K562 (cell line): ENCODE measurements around the gene UNC5C. TPM values are rescaled to one million over a fixed set of nuclear protein-coding genes. Genes with fewer than 3 reads are reported as not detected.

Experiments used
- ATAC-seq: fragments of 200-7000 bp; cut with Tn5 transposase; 3 replicates; pipeline ENCODE4 v1.9.1; 2020; ENCODE audit warnings: moderate library complexity
- BruUV-seq: library from RNA; stranded (reverse); fragments of 400-500 nt; replicated peaks from 2 replicates; lab custom pipeline; 2021; lab: Mats Ljungman, UMichigan
- CTCF ChIA-PET: fragments of 300-600 bp; formaldehyde crosslinking; extraction: SDS; loops from one replicate; lab custom pipeline; 2021; ENCODE audit warnings: low intra/inter-chr PET ratio; lab: Yijun Ruan, JAX
- POLR2A ChIA-PET: fragments of 300-600, 350-650 bp; sonication (Branson Sonifier 250); formaldehyde crosslinking; extraction: SDS; loops from one replicate; lab custom pipeline; 2021; ENCODE audit warnings: antibody characterized with exemption, inconsistent platforms; lab: Yijun Ruan, JAX
- DNase-seq, 4 experiments: peaks; one replicate each; pipeline versions ENCODE4 v3.0.0 to v3.0.0-alpha.2; 2011 to 2018; ENCODE audit warnings: low spot score in 3 of 4, mixed read lengths in 3 of 4; ENCODE audit errors: extremely low read depth in 1 of 4
- FAIRE-seq: peaks from 2 replicates; lab custom pipeline; 2011; peaks lifted over from hg19 to GRCh38; lab: Jason Lieb, UNC
- H2AFZ ChIP-seq: 2 replicates; pipeline ENCODE4 v1.6.0; 2011; ENCODE audit warnings: low read depth, low read length, control low read depth, inconsistent platforms
- H3K27ac ChIP-seq: fragments of 200-600 bp; 3 replicates; pipeline ENCODE4 v1.8.0; 2011; ENCODE audit warnings: low read depth, mild to moderate bottlenecking, control low read depth, inconsistent platforms, low read length, moderate library complexity, mixed read lengths; ENCODE audit errors: extremely low read depth
- H3K27me3 ChIP-seq, 2 experiments: fragments of 300-600 bp in 1 of 2; 2 replicates in 1 of 2; 3 replicates in 1 of 2; pipeline versions ENCODE4 v1.6.0 to v1.8.0; 2011; ENCODE audit warnings: inconsistent platforms in 2 of 2, low read length in 2 of 2, mild to moderate bottlenecking in 1 of 2, mixed read lengths in 1 of 2, moderate library complexity in 1 of 2; ENCODE audit not compliant: control insufficient read depth in 2 of 2, insufficient read depth in 2 of 2
- H3K36me3 ChIP-seq: fragments of 300-600 bp; 3 replicates; pipeline ENCODE4 v1.8.0; 2011; ENCODE audit warnings: mild to moderate bottlenecking, low read length, inconsistent platforms; ENCODE audit not compliant: control insufficient read depth, insufficient read depth
- H3K4me1 ChIP-seq, 2 experiments: fragments of 200-600 bp in 1 of 2; replicated peaks in 1 of 2; 2 replicates in 1 of 2; 3 replicates in 1 of 2; pipeline versions ENCODE4 v1.5.1 to v1.8.0; 2011; ENCODE audit warnings: inconsistent platforms in 2 of 2, low read length in 2 of 2, mild to moderate bottlenecking in 1 of 2, mixed read lengths in 1 of 2, moderate library complexity in 1 of 2; ENCODE audit not compliant: control insufficient read depth in 2 of 2, insufficient read depth in 2 of 2
- H3K4me2 ChIP-seq: 2 replicates; pipeline ENCODE4 v1.6.1; 2011; ENCODE audit warnings: low read length, control low read depth, inconsistent platforms, mixed read lengths; ENCODE audit not compliant: insufficient read depth
- H3K4me3 ChIP-seq: fragments of 200-600 bp; sonication (generic), shearing (Covaris generic); 2 replicates; pipeline ENCODE4 v1.5.1; 2016; ENCODE audit warnings: control low read depth, inconsistent platforms
- H3K79me2 ChIP-seq: fragments of 200-600 bp; 3 replicates; pipeline ENCODE4 v1.8.0; 2011; ENCODE audit warnings: low read length, inconsistent platforms; ENCODE audit not compliant: control insufficient read depth, insufficient read depth
- H3K9ac ChIP-seq, 2 experiments: 2 replicates each; pipeline versions ENCODE4 v1.6.0 to v1.6.1; 2011; ENCODE audit warnings: low read depth in 2 of 2, low read length in 2 of 2, control low read depth in 1 of 2, inconsistent platforms in 1 of 2, mild to moderate bottlenecking in 1 of 2, mixed read lengths in 1 of 2; ENCODE audit not compliant: insufficient read depth in 1 of 2
- H3K9me1 ChIP-seq: one replicate; pipeline ENCODE4 v1.6.0; 2011; ENCODE audit warnings: inconsistent platforms, mild to moderate bottlenecking, low read length, moderate library complexity; ENCODE audit not compliant: control insufficient read depth, insufficient read depth
- H3K9me3 ChIP-seq: replicated peaks from 2 replicates; pipeline ENCODE4 v1.5.1; 2011; ENCODE audit warnings: low read depth, low read length, inconsistent platforms; ENCODE audit not compliant: control insufficient read depth, insufficient read depth
- H4K20me1 ChIP-seq: replicated peaks from 2 replicates; pipeline ENCODE4 v1.6.1; 2011; ENCODE audit warnings: low read length, inconsistent platforms, mixed read lengths; ENCODE audit not compliant: control insufficient read depth, insufficient read depth
- HDAC6 ChIP-seq: IDR thresholded peaks from 2 replicates; pipeline ENCODE4 v1.6.1; 2012; ENCODE audit warnings: low read depth, mild to moderate bottlenecking, control low read depth, inconsistent platforms, low read length, moderate library complexity
- HMGN3 ChIP-seq: IDR thresholded peaks from 2 replicates; pipeline ENCODE4 v1.6.1; 2011; ENCODE audit warnings: borderline replicate concordance, low read depth, mild to moderate bottlenecking, mixed read lengths, low read length; ENCODE audit not compliant: insufficient read length; ENCODE audit errors: extremely low read depth
- NCOA2 ChIP-seq, 2 experiments: fragments of 450-650 bp; IDR thresholded peaks; 2 replicates each; pipeline ENCODE4 v1.6.1; 2018; ENCODE audit warnings: mild to moderate bottlenecking in 2 of 2, moderate library complexity in 1 of 2; ENCODE audit not compliant: partially characterized antibody in 2 of 2
- SIRT6 ChIP-seq: IDR thresholded peaks from one replicate; pipeline ENCODE4 v1.6.1; 2012; ENCODE audit warnings: low read depth, mild to moderate bottlenecking, control low read depth, inconsistent platforms, low read length, moderate library complexity
- ZFP30 ChIP-seq: fragments of 250-450 bp; sonication (Bioruptor Pico); IDR thresholded peaks from 2 replicates; pipeline ENCODE4 v1.8.0; 2022; ENCODE audit warnings: moderate library complexity, mild to moderate bottlenecking, inconsistent platforms, borderline replicate concordance
- ZNF766 ChIP-seq: fragments of 200-800 bp; sonication (Bioruptor generic); conservative IDR thresholded peaks from 2 replicates; pipeline ENCODE4 v1.6.1; 2016; ENCODE audit warnings: missing genetic modification characterization, missing compliant biosample characterization
- ZNF785 ChIP-seq: fragments of 250-450 bp; sonication (Bioruptor Pico); IDR thresholded peaks from 2 replicates; pipeline ENCODE4 v1.4.0; 2020; ENCODE audit warnings: mild to moderate bottlenecking
- ZNF830 ChIP-seq: fragments of 250-450 bp; sonication (Bioruptor Pico); IDR thresholded peaks from 2 replicates; pipeline ENCODE4 v1.5.0; 2021; ENCODE audit warnings: mild to moderate bottlenecking
- WGBS: fragments of 100-300 bp; shearing (Covaris generic); methylation state at CpG from one replicate; pipeline ENCODE4 v1.1.6; 2016; ENCODE audit warnings: low coverage, mixed read lengths; ENCODE audit not compliant: insufficient coverage; ENCODE audit errors: missing lambda C conversion rate; 5-methylcytosine and 5-hydroxymethylcytosine counted together
- in situ Hi-C: fragments of 300-500 bp; cut with MboI; formaldehyde crosslinking; loops from 4 replicates; pipeline ENCODE4 v1.15.0; 2018; ENCODE audit warnings: inconsistent platforms, mixed read lengths
- intact Hi-C: fragments of 100-400 bp; cut with micrococcal nuclease; formaldehyde crosslinking; loops from 2 replicates; pipeline ENCODE4 v1.14.2; 2022
- polyA plus RNA-seq, 8 experiments: library from polyadenylated mRNA; depleted of rRNA in 4 of 8; stranded (reverse) in 5 of 8; unstranded in 3 of 8; fragments of >200 nt; fragmentation: Nextera tagmentation in 2 of 8; fragmentation: Illumina TruSeq in 1 of 8; extraction: Ambion mirVana in 2 of 8; extraction: Trizol in 1 of 8; gene quantifications; 2 replicates each; pipeline versions ENCODE4 v1.2.1 to v1.2.3, GENCODE V29; 2011 to 2014; ENCODE audit warnings: inconsistent platforms in 1 of 8, missing spikeins in 1 of 8
- total RNA-seq, 7 experiments: library from RNA; depleted of rRNA in 6 of 7; stranded (reverse); fragments of >200 nt in 6 of 7; fragmentation: Illumina TruSeq in 2 of 7; extraction: Trizol in 2 of 7; gene quantifications; 2 replicates each; pipeline versions ENCODE4 v1.2.1 to v1.2.3, GENCODE V29; 2011 to 2021; ENCODE audit warnings: low replicate concordance in 1 of 7
- TF ChIP-seq, protein P1 (sequence below): sonication (generic); formaldehyde crosslinking; IDR thresholded peaks from 2 replicates; pipeline ENCODE4 v1.8.1; 2023; ENCODE audit warnings: mild to moderate bottlenecking, missing genetic modification reagents, moderate library complexity
- TF ChIP-seq, protein P2 (sequence below): sonication (generic); formaldehyde crosslinking; IDR thresholded peaks from 2 replicates; pipeline ENCODE4 v1.8.1; 2023; ENCODE audit warnings: missing genetic modification reagents, mild to moderate bottlenecking, borderline replicate concordance
- TF ChIP-seq, protein P3 (sequence below): sonication (generic); formaldehyde crosslinking; IDR thresholded peaks from 2 replicates; pipeline ENCODE4 v1.8.0; 2022; ENCODE audit warnings: mild to moderate bottlenecking, missing genetic modification reagents

The UNC5C gene
- total and polyA plus RNA-seq, 9 of the 15 experiments (the other 6 are each of a cell fraction or from before 2014, with no cell fraction given) = under 0.01 to 0.10 (median 0.03) TPM; not detected in 1

DNA sequence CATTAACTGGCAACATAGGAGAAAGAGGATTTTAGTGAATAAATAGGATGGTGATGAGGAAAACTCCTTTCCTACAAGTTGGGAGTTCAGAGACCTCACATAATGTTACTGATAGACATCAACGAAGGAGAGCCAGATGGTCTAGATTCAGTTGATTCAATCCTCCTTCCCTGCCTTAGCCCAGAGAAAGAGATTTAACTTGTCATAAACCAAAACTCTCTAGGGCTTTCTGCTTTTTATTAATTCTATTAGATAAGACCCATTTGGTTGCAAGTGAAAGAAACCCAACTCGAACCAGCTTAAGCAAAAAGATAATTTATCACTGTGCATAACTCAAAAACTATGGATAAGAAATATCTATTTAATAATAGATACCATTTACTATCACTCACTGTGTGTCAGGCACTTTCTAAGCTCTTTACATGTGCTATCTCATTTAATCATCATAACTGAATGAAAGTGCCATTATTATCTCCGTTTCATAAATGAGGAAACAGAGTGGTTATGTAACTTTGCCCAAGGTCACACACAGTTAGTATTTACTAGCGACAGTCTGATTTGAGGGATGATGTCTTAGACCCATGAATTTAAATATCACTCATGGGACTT lies 4.3 kb upstream of the UNC5C start (continued):
- TF ChIP-seq HMGN3 (no peak), HDAC6 (no peak), ZNF785 (CRISPR knock-in tag) (no peak), ZFP30 (CRISPR knock-in tag) (no peak)
- TF ChIP-seq, protein P1, sequence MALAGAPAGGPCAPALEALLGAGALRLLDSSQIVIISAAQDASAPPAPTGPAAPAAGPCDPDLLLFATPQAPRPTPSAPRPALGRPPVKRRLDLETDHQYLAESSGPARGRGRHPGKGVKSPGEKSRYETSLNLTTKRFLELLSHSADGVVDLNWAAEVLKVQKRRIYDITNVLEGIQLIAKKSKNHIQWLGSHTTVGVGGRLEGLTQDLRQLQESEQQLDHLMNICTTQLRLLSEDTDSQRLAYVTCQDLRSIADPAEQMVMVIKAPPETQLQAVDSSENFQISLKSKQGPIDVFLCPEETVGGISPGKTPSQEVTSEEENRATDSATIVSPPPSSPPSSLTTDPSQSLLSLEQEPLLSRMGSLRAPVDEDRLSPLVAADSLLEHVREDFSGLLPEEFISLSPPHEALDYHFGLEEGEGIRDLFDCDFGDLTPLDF (CRISPR knock-in tag) = no peak

DNA sequence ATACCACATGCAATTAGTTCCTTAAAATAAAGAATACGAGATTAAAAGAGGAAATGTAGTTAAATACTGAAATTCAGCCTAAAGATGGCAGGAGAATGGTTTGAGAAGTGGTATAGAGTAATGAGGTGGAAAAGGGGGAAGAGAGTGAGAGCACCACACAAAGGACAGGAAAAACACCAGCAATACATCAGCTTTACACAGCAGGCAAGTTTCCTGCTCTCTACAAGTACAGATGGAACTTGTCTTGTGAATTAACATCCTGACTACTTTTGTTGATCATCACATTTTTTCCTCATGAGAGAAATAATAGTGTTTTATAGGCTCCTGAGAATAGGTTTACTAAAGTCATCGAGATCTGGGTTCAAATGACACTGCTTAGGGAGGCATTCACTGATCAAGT lies 2.9 kb upstream of the UNC5C start:
- H3K27ac ChIP-seq = no peak overlapping the region
- H3K79me2 ChIP-seq = no peaks in the 10 kb centered on the region
- no peaks in the 10 kb centered on the region for H3K9me1 ChIP-seq
- no peak overlapping the region for H3K4me2 ChIP-seq
- H3K4me3 ChIP-seq = no peak overlapping the region
- FAIRE-seq = no peak
- WGBS = 0% methylated on average over 2 of the region's 2 CpGs
- H2AFZ ChIP-seq = no peak overlapping the region
- H3K9me3 ChIP-seq = no peaks in the 10 kb centered on the region
- ChIA-PET CTCF (no interaction called here), POLR2A (no interaction called here)
- ATAC-seq = no peak
- H4K20me1 ChIP-seq = no peaks in the 10 kb centered on the region
- no peak for DNase-seq
- no peak overlapping the region for H3K9ac ChIP-seq
- intact Hi-C loops = no loop called here
- BruUV-seq = no TSS peak
- H3K27me3 ChIP-seq = peaks cover 8 to 26% of the 10 kb centered on the region in 2 experiments; a peak in 4 of 5 replicates
- in situ Hi-C loops = no loop called here
- H3K4me1 ChIP-seq = peaks cover 0 to 12% of the 10 kb centered on the region in 2 experiments; a peak in 2 of 5 replicates
- H3K36me3 ChIP-seq = no peaks in the 10 kb centered on the region
- TF ChIP-seq ZNF830 (no peak), SIRT6 (no peak), NCOA2 (IDR thresholded peaks at IDR 0.05; ENCODE audit: partially characterized antibody in 2 of 2) (no peak), ZNF766 (CRISPR knock-in tag) (no peak)
- TF ChIP-seq, protein P2, sequence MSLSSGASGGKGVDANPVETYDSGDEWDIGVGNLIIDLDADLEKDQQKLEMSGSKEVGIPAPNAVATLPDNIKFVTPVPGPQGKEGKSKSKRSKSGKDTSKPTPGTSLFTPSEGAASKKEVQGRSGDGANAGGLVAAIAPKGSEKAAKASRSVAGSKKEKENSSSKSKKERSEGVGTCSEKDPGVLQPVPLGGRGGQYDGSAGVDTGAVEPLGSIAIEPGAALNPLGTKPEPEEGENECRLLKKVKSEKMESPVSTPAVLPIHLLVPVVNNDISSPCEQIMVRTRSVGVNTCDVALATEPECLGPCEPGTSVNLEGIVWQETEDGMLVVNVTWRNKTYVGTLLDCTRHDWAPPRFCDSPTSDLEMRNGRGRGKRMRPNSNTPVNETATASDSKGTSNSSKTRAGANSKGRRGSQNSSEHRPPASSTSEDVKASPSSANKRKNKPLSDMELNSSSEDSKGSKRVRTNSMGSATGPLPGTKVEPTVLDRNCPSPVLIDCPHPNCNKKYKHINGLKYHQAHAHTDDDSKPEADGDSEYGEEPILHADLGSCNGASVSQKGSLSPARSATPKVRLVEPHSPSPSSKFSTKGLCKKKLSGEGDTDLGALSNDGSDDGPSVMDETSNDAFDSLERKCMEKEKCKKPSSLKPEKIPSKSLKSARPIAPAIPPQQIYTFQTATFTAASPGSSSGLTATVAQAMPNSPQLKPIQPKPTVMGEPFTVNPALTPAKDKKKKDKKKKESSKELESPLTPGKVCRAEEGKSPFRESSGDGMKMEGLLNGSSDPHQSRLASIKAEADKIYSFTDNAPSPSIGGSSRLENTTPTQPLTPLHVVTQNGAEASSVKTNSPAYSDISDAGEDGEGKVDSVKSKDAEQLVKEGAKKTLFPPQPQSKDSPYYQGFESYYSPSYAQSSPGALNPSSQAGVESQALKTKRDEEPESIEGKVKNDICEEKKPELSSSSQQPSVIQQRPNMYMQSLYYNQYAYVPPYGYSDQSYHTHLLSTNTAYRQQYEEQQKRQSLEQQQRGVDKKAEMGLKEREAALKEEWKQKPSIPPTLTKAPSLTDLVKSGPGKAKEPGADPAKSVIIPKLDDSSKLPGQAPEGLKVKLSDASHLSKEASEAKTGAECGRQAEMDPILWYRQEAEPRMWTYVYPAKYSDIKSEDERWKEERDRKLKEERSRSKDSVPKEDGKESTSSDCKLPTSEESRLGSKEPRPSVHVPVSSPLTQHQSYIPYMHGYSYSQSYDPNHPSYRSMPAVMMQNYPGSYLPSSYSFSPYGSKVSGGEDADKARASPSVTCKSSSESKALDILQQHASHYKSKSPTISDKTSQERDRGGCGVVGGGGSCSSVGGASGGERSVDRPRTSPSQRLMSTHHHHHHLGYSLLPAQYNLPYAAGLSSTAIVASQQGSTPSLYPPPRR = no peak
- TF ChIP-seq, protein P3, sequence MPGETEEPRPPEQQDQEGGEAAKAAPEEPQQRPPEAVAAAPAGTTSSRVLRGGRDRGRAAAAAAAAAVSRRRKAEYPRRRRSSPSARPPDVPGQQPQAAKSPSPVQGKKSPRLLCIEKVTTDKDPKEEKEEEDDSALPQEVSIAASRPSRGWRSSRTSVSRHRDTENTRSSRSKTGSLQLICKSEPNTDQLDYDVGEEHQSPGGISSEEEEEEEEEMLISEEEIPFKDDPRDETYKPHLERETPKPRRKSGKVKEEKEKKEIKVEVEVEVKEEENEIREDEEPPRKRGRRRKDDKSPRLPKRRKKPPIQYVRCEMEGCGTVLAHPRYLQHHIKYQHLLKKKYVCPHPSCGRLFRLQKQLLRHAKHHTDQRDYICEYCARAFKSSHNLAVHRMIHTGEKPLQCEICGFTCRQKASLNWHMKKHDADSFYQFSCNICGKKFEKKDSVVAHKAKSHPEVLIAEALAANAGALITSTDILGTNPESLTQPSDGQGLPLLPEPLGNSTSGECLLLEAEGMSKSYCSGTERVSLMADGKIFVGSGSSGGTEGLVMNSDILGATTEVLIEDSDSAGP (CRISPR knock-in tag) = no peak
